Measurements from ENCODE around the gene STMN3. TPM values are rescaled to one million over a fixed set of nuclear protein-coding genes. Genes with fewer than 3 reads are reported as not detected.

The STMN3 gene
- total RNA-seq, 1 donor from 2014 or later = 6.1 TPM

GRCh38 chr20:63697357-63697867 is 44.2 kb upstream of the STMN3 start:
- H3K27me3 Mint-ChIP-seq = no peaks in the 10 kb centered on the region
- POLR2A ChIA-PET = interaction anchor here (0.5 to 2.6 kb wide), 3 partner anchors 10 to 167 kb away, joined by 3 to 12 read pairs (median 4); partner anchors contain the start of genes ARFRP1, TPD52L2 and ZGPAT
- peaks cover 19% of the 10 kb centered on the region for H3K4me1 Mint-ChIP-seq
- intact Hi-C loops (cut with micrococcal nuclease) = loop anchor here (5.0 kb wide), 1 partner anchor 40 kb away; the partner anchor contains the start of genes LIME1 and SLC2A4RG
- CTCF ChIA-PET = no interaction called here
- no peaks in the 10 kb centered on the region for H3K9me3 Mint-ChIP-seq
- H3K4me3 Mint-ChIP-seq = no peak overlapping the region
- DNase-seq (no peak), ATAC-seq (ENCODE audit: low read depth) (no peak)
- no peak overlapping the region for H3K27ac Mint-ChIP-seq
- no peak for TF ChIP-seq CTCF (IDR thresholded peaks at IDR 0.05)
- H3K36me3 Mint-ChIP-seq (ENCODE audit: low read depth) = peaks cover 7% of the 10 kb centered on the region

- ATAC-seq (ENCODE audit: low read depth) (peak; percentile 32), DNase-seq (no peak)
- Mint-ChIP-seq H3K4me3 (peak within 1 kb of the TSS; percentile 15), H3K9me3 (no peaks in the 10 kb centered on the region), H3K27ac (no peak within 1 kb of the TSS), H3K4me1 (peaks cover 19% of the 10 kb centered on the region), H3K27me3 (no peaks in the 10 kb centered on the region), H3K36me3 (ENCODE audit: low read depth) (peaks cover 7% of the 10 kb centered on the region)
- POLR2A ChIA-PET = interaction anchor here (0.5 to 2.6 kb wide), 5 partner anchors 11 to 168 kb away, joined by 3 to 12 read pairs (median 4); partner anchors contain the start of genes ARFRP1, SLC2A4RG, TPD52L2 and ZGPAT
- no peak for TF ChIP-seq CTCF (IDR thresholded peaks at IDR 0.05)
- intact Hi-C loops (cut with micrococcal nuclease) = loop anchor here (5.0 kb wide), 1 partner anchor 41 kb away; the partner anchor contains the start of genes LIME1 and SLC2A4RG
- CTCF ChIA-PET = no interaction called here
Measured at GRCh38 chr20:63696628-63697356, 43.6 kb upstream of the STMN3 start, which contains the start of gene TNFRSF6B. TNFRSF6B (plus strand) TSS chr20:63696652; CDS start chr20:63696768, 116 bp downstream.

GRCh38 chr20:63696306-63696627 is 43.0 kb upstream of the STMN3 start:
- H3K36me3 Mint-ChIP-seq (ENCODE audit: low read depth) = peaks cover 7% of the 10 kb centered on the region
- peaks cover 19% of the 10 kb centered on the region for H3K4me1 Mint-ChIP-seq
- ATAC-seq (ENCODE audit: low read depth) (peak; percentile 68), DNase-seq (no peak)
- intact Hi-C loops (cut with micrococcal nuclease) = loop anchor here (5.0 kb wide), 1 partner anchor 41 kb away; the partner anchor contains the start of genes LIME1 and SLC2A4RG
- no peaks in the 10 kb centered on the region for H3K9me3 Mint-ChIP-seq
- H3K4me3 Mint-ChIP-seq = peak overlapping the region; percentile 15
- no peaks in the 10 kb centered on the region for H3K27me3 Mint-ChIP-seq
- no peak overlapping the region for H3K27ac Mint-ChIP-seq
- ChIA-PET POLR2A (interaction anchor here (0.6 to 1.5 kb wide), 6 partner anchors 43 to 237 kb away, joined by 3 to 11 read pairs (median 4); partner anchors contain the start of genes SLC2A4RG and TPD52L2), CTCF (no interaction called here)
- TF ChIP-seq CTCF (IDR thresholded peaks at IDR 0.05) = no peak

- no peak for TF ChIP-seq CTCF (IDR thresholded peaks at IDR 0.05)
- H3K27me3 Mint-ChIP-seq = no peaks in the 10 kb centered on the region
- no peaks in the 10 kb centered on the region for H3K9me3 Mint-ChIP-seq
- H3K4me1 Mint-ChIP-seq = peaks cover 19% of the 10 kb centered on the region
- DNase-seq (no peak), ATAC-seq (ENCODE audit: low read depth) (no peak)
- H3K27ac Mint-ChIP-seq = no peak overlapping the region
- intact Hi-C loops (cut with micrococcal nuclease) = loop anchor here (5.0 kb wide), 1 partner anchor 42 kb away; the partner anchor contains the start of genes LIME1 and SLC2A4RG
- CTCF ChIA-PET = no interaction called here
- H3K4me3 Mint-ChIP-seq = no peak overlapping the region
- POLR2A ChIA-PET = interaction anchor here (0.6 to 1.5 kb wide), 6 partner anchors 44 to 237 kb away, joined by 3 to 11 read pairs (median 4); partner anchors contain the start of genes SLC2A4RG and TPD52L2
- peaks cover 7% of the 10 kb centered on the region for H3K36me3 Mint-ChIP-seq (ENCODE audit: low read depth)
Measured at GRCh38 chr20:63695424-63696305, 42.4 kb upstream of the STMN3 start.

Measured in activated B cell treated with CpG ODN at 0.5 μM for 24 hours (primary cell).